ENCODE measurements around the gene WDR26.
"Not testable (repeated sequence)": the region's sequence is repeated elsewhere in the genome, so short reads cannot be mapped to it uniquely, and the experiment has no call there.

WDR26 gene

DNA sequence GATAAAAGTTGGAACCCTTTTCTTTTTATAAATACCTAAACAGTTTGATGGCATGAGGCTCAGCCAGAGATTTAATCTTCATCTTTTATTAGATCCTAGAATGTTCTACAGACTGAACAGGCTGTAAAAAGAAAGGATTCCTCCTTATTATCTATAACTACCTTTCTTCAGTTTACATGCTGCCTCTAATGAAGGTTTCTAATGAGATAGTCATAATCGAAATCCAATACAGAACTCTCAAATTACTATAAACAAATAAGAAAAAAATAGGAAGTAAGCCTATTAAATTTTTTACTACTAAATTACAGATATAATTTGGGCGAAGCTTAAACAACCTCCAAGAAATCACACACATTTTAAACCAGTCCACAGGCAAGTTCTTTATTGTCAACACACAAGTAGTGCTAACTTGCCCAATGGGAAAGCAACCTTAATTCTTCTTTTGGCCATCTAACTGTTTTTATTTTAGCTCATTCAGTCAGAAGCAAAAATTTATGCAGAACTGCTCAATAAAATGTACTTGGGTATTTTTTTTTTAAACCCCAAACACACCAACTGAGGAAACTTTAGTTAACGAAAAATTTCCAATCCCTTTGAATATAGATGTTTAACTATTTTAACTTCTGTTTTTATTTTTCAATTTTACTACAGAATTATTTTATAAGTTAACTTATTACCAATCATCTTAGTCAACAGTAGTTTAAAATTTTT, 4.8 kb downstream of the WDR26 start:
- Histone ChIP-seq H2AFZ (ENCODE audit: low read depth, low read length) (no peak overlapping the region), H3K9ac (ENCODE audit: low read depth, low read length) (no peak overlapping the region), H3K79me2 (ENCODE audit: insufficient read depth, low read length) (peaks cover 80% of the 10 kb centered on the region), H3K4me1 (ENCODE audit: insufficient read depth, low read length) (peaks cover 44% of the 10 kb centered on the region), H3K36me3 (ENCODE audit: insufficient read depth, low read length) (peaks cover 55% of the 10 kb centered on the region), H3K9me3 (ENCODE audit: insufficient read depth, low read length, severe bottlenecking) (no peaks in the 10 kb centered on the region), H3K4me2 (ENCODE audit: insufficient read depth, low read length) (peak overlapping the region; percentile 96; the same call in 1 of the 2 replicates), H3K27ac (ENCODE audit: low read length) (no peak overlapping the region), H4K20me1 (ENCODE audit: insufficient read depth, low read length) (peaks cover 44% of the 10 kb centered on the region), H3K27me3 (ENCODE audit: insufficient read depth, low read length, poor library complexity) (no peaks in the 10 kb centered on the region), H3K4me3 (ENCODE audit: low read depth in 1 of 2, low read length in 2 of 2) (no peak overlapping the region)
- DNase-seq = no peak
- no peak for ATAC-seq (ENCODE audit: insufficient read depth, low read depth)
- TF ChIP-seq, protein P1, sequence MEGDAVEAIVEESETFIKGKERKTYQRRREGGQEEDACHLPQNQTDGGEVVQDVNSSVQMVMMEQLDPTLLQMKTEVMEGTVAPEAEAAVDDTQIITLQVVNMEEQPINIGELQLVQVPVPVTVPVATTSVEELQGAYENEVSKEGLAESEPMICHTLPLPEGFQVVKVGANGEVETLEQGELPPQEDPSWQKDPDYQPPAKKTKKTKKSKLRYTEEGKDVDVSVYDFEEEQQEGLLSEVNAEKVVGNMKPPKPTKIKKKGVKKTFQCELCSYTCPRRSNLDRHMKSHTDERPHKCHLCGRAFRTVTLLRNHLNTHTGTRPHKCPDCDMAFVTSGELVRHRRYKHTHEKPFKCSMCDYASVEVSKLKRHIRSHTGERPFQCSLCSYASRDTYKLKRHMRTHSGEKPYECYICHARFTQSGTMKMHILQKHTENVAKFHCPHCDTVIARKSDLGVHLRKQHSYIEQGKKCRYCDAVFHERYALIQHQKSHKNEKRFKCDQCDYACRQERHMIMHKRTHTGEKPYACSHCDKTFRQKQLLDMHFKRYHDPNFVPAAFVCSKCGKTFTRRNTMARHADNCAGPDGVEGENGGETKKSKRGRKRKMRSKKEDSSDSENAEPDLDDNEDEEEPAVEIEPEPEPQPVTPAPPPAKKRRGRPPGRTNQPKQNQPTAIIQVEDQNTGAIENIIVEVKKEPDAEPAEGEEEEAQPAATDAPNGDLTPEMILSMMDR (IDR thresholded peaks at IDR 0.05; ENCODE audit: borderline replicate concordance, extremely low read depth, low read length, poor library complexity, severe bottlenecking) = no peak
- TF ChIP-seq EZH2 (IDR thresholded peaks at IDR 0.05; ENCODE audit: borderline replicate concordance, low read depth, low read length, severe bottlenecking) = no peak

DNA sequence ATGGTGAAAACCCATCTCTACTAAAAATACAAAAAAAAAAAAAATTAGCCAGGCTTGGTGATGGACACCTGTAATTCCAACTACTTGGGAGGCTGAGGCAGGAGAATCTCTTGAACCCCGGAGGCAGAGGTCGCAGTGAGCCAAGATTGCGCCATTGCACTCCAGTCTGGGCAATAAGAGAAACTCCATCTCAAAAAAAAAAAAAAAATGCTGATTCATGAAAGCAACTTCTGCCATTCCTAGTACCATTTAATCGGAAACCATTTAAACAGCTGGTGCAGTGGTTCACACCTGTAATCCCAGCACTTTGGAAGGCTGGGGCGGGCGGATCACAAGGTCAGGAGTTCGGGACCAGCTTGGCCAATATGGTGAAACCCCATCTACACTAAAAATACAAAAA, 5.9 kb downstream of the WDR26 start:
- Histone ChIP-seq H4K20me1 (ENCODE audit: insufficient read depth, low read length) (peaks cover 41% of the 10 kb centered on the region), H3K4me1 (ENCODE audit: insufficient read depth, low read length) (peaks cover 44% of the 10 kb centered on the region), H3K36me3 (ENCODE audit: insufficient read depth, low read length) (peaks cover 65% of the 10 kb centered on the region), H3K79me2 (ENCODE audit: insufficient read depth, low read length) (peaks cover 74% of the 10 kb centered on the region)
- ATAC-seq (ENCODE audit: insufficient read depth, low read depth); H3K27me3 ChIP-seq (ENCODE audit: insufficient read depth, low read length, poor library complexity); H2AFZ ChIP-seq (ENCODE audit: low read depth, low read length); H3K27ac ChIP-seq (ENCODE audit: low read length); DNase-seq; H3K9me3 ChIP-seq (ENCODE audit: insufficient read depth, low read length, severe bottlenecking); H3K9ac ChIP-seq (ENCODE audit: low read depth, low read length); H3K4me2 ChIP-seq (ENCODE audit: insufficient read depth, low read length); H3K4me3 ChIP-seq (ENCODE audit: low read depth in 1 of 2, low read length in 2 of 2): not testable (repeated sequence)

DNA sequence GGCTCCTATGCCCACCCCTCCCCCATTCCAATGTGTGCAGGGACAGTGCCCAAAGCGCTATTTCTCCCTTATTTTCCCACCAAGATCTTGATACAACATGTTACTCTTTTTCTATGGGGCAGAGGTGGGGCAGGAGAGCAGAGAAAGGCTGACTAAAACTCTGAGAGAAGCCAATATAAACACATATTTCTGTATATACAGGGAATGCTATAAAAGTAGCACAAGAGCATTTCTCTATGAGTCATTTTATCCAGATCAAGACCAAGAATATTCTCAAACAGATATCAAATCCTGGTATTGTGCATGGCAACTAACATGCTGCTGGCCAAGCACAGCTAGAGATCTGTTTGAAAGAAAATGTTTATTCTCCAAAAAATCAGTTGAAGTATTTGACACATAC, 7.3 kb downstream of the WDR26 start:
- H3K36me3 ChIP-seq (ENCODE audit: insufficient read depth, low read length) = peaks cover 70% of the 10 kb centered on the region
- no peak overlapping the region for H2AFZ ChIP-seq (ENCODE audit: low read depth, low read length)
- peaks cover 28% of the 10 kb centered on the region for H4K20me1 ChIP-seq (ENCODE audit: insufficient read depth, low read length)
- no peak overlapping the region for H3K4me2 ChIP-seq (ENCODE audit: insufficient read depth, low read length)
- TF ChIP-seq, protein P1 (IDR thresholded peaks at IDR 0.05; ENCODE audit: borderline replicate concordance, extremely low read depth, low read length, poor library complexity, severe bottlenecking) = no peak
- no peak for TF ChIP-seq EZH2 (IDR thresholded peaks at IDR 0.05; ENCODE audit: borderline replicate concordance, low read depth, low read length, severe bottlenecking)
- no peaks in the 10 kb centered on the region for H3K27me3 ChIP-seq (ENCODE audit: insufficient read depth, low read length, poor library complexity)
- H3K9ac ChIP-seq (ENCODE audit: low read depth, low read length) = no peak overlapping the region
- no peak overlapping the region for H3K27ac ChIP-seq (ENCODE audit: low read length)
- no peak overlapping the region for H3K4me3 ChIP-seq (ENCODE audit: low read depth in 1 of 2, low read length in 2 of 2)
- peaks cover 33% of the 10 kb centered on the region for H3K4me1 ChIP-seq (ENCODE audit: insufficient read depth, low read length)
- no peaks in the 10 kb centered on the region for H3K9me3 ChIP-seq (ENCODE audit: insufficient read depth, low read length, severe bottlenecking)
- DNase-seq = no peak
- no peak for ATAC-seq (ENCODE audit: insufficient read depth, low read depth)
- peaks cover 61% of the 10 kb centered on the region for H3K79me2 ChIP-seq (ENCODE audit: insufficient read depth, low read length)

DNA sequence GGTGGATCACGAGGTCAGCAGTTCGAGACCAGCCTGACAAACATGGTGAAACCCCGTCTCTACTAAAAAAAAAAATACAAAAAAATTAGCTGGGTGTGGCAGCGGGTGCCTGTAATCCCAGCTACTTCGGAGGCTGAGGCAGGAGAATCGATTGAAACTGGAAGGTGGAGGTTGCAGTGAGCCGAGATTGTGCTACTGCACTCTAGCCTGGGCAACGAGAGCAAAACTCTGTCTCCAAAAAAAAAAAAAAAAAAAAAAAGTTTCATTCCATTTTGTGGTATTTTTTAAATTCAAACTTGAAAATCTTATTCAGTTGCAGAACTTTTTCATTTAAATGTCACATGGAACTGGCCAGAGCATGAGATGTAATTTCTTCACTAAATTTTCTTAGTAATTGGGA, 7.7 kb downstream of the WDR26 start:
- not testable (repeated sequence) for H3K4me2 ChIP-seq (ENCODE audit: insufficient read depth, low read length); H3K27me3 ChIP-seq (ENCODE audit: insufficient read depth, low read length, poor library complexity); H3K27ac ChIP-seq (ENCODE audit: low read length); H2AFZ ChIP-seq (ENCODE audit: low read depth, low read length); H3K4me3 ChIP-seq (ENCODE audit: low read depth in 1 of 2, low read length in 2 of 2); H3K9me3 ChIP-seq (ENCODE audit: insufficient read depth, low read length, severe bottlenecking); H3K9ac ChIP-seq (ENCODE audit: low read depth, low read length); DNase-seq; ATAC-seq (ENCODE audit: insufficient read depth, low read depth)
- H3K4me1 ChIP-seq (ENCODE audit: insufficient read depth, low read length) = peaks cover 28% of the 10 kb centered on the region
- H3K36me3 ChIP-seq (ENCODE audit: insufficient read depth, low read length) = peaks cover 75% of the 10 kb centered on the region
- H3K79me2 ChIP-seq (ENCODE audit: insufficient read depth, low read length) = peaks cover 56% of the 10 kb centered on the region
- peaks cover 25% of the 10 kb centered on the region for H4K20me1 ChIP-seq (ENCODE audit: insufficient read depth, low read length)
